Mucosa of rectum (tissue), 2 donors: Measurements from ENCODE around the gene NEDD4.
"Not testable (repeated sequence)": the region's sequence is repeated elsewhere in the genome, so short reads cannot be mapped to it uniquely, and the experiment has no call there.

Experiments used
- H3K27ac ChIP-seq, 2 donors: one replicate each; pipeline ENCODE4 v1.7.0; 2013; ENCODE audit warnings: inconsistent platforms in 2 of 2, low read depth in 2 of 2, low read length in 2 of 2
- H3K27me3 ChIP-seq, 2 donors: one replicate each; pipeline ENCODE4 v1.7.0; 2013; ENCODE audit warnings: low read length in 2 of 2; ENCODE audit not compliant: control insufficient read depth in 2 of 2, insufficient read depth in 2 of 2
- H3K36me3 ChIP-seq, 2 donors: one replicate each; pipeline ENCODE4 v1.7.0; 2013; ENCODE audit warnings: low read length in 2 of 2; ENCODE audit not compliant: control insufficient read depth in 2 of 2, insufficient read depth in 2 of 2
- H3K4me1 ChIP-seq, 2 donors: one replicate each; pipeline ENCODE4 v1.7.0; 2013; ENCODE audit warnings: low read length in 2 of 2, mild to moderate bottlenecking in 1 of 2; ENCODE audit not compliant: control insufficient read depth in 2 of 2, insufficient read depth in 2 of 2
- H3K4me3 ChIP-seq, 2 donors: one replicate each; pipeline ENCODE4 v1.7.0; 2013; ENCODE audit warnings: low read length in 2 of 2
- H3K9ac ChIP-seq, 2 donors: one replicate each; pipeline ENCODE4 v1.7.0; 2013; ENCODE audit warnings: low read length in 2 of 2, low read depth in 1 of 2, mild to moderate bottlenecking in 1 of 2
- H3K9me3 ChIP-seq, 2 donors: one replicate each; pipeline ENCODE4 v1.7.0; 2013; ENCODE audit warnings: low read length in 2 of 2; ENCODE audit not compliant: control insufficient read depth in 2 of 2
- donor health status: healthy.
- donor health status: Normal muscosa, but diverticular disease.

Gene NEDD4

GRCh38 chr15:55846116-55846707, 147.2 kb downstream of the NEDD4 start:
- no peak overlapping the region for H3K27ac ChIP-seq
- no peaks in the 10 kb centered on the region for H3K27me3 ChIP-seq
- no peaks in the 10 kb centered on the region for H3K4me1 ChIP-seq
- H3K36me3 ChIP-seq: peaks cover 0 to 8% of the 10 kb centered on the region in 2 donors
- no peaks in the 10 kb centered on the region for H3K9me3 ChIP-seq
- H3K4me3 ChIP-seq: no peak overlapping the region
- H3K9ac ChIP-seq: no peak overlapping the region

GRCh38 chr15:55842897-55843296, 150.5 kb downstream of the NEDD4 start:
- not testable (repeated sequence) for H3K27me3 ChIP-seq, H3K4me1 ChIP-seq, H3K9me3 ChIP-seq, H3K36me3 ChIP-seq, H3K9ac ChIP-seq, H3K4me3 ChIP-seq, H3K27ac ChIP-seq

- Histone ChIP-seq H3K4me3 (no peak overlapping the region), H3K27ac (no peak overlapping the region), H3K36me3 (no peaks in the 10 kb centered on the region), H3K4me1 (no peaks in the 10 kb centered on the region), H3K9ac (no peak overlapping the region), H3K9me3 (no peaks in the 10 kb centered on the region), H3K27me3 (no peaks in the 10 kb centered on the region)
Measured at GRCh38 chr15:55835866-55836265, 157.5 kb downstream of the NEDD4 start.

DNA sequence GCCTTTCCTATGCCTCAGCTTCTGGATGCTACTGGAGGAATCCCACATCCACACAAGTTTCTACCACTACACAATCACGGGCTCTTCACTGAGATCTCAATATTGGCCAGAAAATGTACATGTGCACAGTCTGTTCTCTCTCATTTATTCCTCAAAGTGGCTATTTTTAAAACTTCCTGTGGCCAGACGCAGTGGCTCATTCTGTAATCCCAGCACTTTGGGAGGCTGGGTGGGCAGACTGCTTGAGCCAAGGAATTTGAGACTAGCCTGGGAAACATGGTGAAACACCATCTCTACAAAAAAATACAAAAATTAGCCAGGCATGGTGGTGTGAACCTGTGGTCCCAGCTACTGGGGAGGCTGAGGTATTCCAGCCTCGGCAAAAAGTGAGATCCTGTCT, 159.1 kb downstream of the NEDD4 start:
- H3K9me3 ChIP-seq: no peaks in the 10 kb centered on the region

GRCh38 chr15:55829826-55830225, 163.6 kb downstream of the NEDD4 start:
- no peak overlapping the region for H3K4me3 ChIP-seq
- H3K9ac ChIP-seq: no peak overlapping the region
- no peaks in the 10 kb centered on the region for H3K9me3 ChIP-seq
- H3K27ac ChIP-seq: no peak overlapping the region
- no peaks in the 10 kb centered on the region for H3K4me1 ChIP-seq
- no peaks in the 10 kb centered on the region for H3K36me3 ChIP-seq
- no peaks in the 10 kb centered on the region for H3K27me3 ChIP-seq

More for the DNA sequence above, 159.1 kb downstream of the NEDD4 start:
- Histone ChIP-seq H3K36me3 (no peaks in the 10 kb centered on the region), H3K4me3 (no peak overlapping the region), H3K4me1 (no peaks in the 10 kb centered on the region), H3K27me3 (no peaks in the 10 kb centered on the region), H3K27ac (no peak overlapping the region), H3K9ac (no peak overlapping the region)

GRCh38 chr15:55827955-55828354, 165.5 kb downstream of the NEDD4 start:
- no peaks in the 10 kb centered on the region for H3K36me3 ChIP-seq
- H3K4me1 ChIP-seq: no peaks in the 10 kb centered on the region
- no peaks in the 10 kb centered on the region for H3K27me3 ChIP-seq
- no peak overlapping the region for H3K27ac ChIP-seq
- no peak overlapping the region for H3K4me3 ChIP-seq
- no peaks in the 10 kb centered on the region for H3K9me3 ChIP-seq
- H3K9ac ChIP-seq: no peak overlapping the region

DNA sequence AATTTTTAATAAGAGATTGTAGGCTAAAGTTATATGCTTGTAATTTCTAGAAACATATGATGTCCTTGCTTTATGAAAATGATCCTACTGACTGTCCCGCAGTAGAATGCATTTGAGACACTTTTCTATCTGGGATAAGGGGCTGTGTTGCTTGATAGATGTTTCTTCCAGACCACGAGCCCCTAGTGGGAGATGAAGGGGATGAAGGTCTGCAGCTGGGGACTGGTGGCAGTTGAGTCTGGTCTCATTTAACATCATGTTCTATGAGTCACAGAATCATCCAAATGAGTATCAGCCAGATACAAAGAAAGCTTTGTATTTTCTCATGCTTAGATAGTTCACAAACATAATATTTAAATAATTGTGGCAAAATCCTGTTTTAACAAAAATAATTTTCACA, 166.2 kb downstream of the NEDD4 start:
- Histone ChIP-seq H3K9ac (no peak overlapping the region), H3K27me3 (no peaks in the 10 kb centered on the region), H3K4me3 (no peak overlapping the region), H3K9me3 (no peaks in the 10 kb centered on the region), H3K27ac (no peak overlapping the region), H3K4me1 (no peaks in the 10 kb centered on the region), H3K36me3 (no peaks in the 10 kb centered on the region)

DNA sequence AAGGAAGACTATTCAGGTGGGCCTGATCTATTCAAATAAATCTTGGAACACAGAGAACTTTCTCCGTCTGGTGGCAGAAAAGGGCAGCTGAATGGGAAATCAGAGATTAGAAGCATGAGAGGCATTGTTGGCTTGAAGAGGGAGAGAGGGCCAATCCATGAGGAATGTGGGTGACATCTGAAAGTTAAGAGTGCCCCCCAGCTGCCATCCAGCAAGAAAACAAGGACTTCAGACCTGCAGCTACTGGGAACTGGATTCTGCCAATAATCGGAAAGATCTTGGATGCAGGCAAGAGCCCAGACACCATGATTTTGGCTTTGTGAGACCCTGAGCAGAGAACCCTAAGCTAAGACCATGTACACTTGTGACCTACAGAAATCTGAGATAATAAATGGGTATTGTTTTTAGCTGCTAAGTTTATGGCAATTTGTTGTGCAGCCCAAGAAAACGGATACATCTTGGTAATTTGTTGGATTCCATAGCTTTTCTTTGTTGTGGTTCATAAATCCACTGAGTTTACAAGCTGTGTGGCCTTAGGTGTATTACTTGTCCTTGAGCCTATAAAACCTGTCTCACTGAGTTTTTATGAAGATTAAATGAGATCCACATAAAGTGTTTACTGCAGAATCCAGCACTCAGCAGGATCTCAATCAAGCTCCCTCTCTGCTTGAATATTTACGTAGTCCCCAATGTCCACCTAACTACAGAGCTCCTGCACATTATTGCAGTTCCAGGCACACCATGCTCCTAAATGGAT, 168.4 kb downstream of the NEDD4 start:
- Histone ChIP-seq H3K36me3 (no peaks in the 10 kb centered on the region), H3K27me3 (no peaks in the 10 kb centered on the region), H3K4me1 (no peaks in the 10 kb centered on the region), H3K4me3 (no peak overlapping the region), H3K9ac (no peak overlapping the region), H3K27ac (no peak overlapping the region), H3K9me3 (no peaks in the 10 kb centered on the region)

DNA sequence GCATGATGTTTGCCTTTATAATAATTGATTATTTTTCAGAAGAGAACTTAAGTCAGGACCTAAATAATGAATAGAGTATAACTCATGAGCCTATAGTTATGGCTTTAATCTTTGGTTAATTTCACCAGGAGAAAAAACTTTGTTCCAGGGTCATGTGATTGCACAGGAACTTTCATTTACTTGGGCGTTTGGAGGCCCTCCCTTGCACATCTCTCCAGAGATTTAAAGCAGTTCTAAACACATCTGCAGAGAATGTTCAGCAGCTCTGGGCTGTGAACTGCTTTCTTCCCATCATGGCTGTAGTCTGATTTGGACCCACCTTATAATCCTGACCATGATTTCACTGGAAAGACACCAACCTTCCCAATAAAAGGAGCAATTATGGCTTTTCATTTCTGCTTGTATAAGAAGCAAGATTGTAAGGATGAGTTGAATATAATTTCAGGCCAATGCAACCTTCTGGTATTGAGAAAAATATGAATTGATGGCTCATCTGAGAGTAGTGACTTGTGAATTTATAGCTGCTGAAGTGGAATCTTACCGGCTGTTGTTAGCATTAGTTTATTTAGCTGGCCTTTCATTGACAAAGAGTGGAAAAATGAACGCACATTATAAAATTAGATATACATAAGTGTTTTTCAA, 169.6 kb downstream of the NEDD4 start:
- no peak overlapping the region for H3K9ac ChIP-seq
- no peak overlapping the region for H3K27ac ChIP-seq
- no peaks in the 10 kb centered on the region for H3K27me3 ChIP-seq
- H3K36me3 ChIP-seq: no peaks in the 10 kb centered on the region
- H3K4me3 ChIP-seq: no peak overlapping the region
- no peaks in the 10 kb centered on the region for H3K9me3 ChIP-seq
- no peaks in the 10 kb centered on the region for H3K4me1 ChIP-seq

- Histone ChIP-seq H3K27ac (no peak overlapping the region), H3K36me3 (no peaks in the 10 kb centered on the region), H3K27me3 (no peaks in the 10 kb centered on the region), H3K9ac (no peak overlapping the region), H3K4me1 (no peaks in the 10 kb centered on the region), H3K9me3 (no peaks in the 10 kb centered on the region), H3K4me3 (no peak overlapping the region)
Measured at GRCh38 chr15:55823191-55823670, 170.2 kb downstream of the NEDD4 start.
